GM12865 (cell line): Measurements from ENCODE around the gene KIF13A.

Experiments used
- DNase-seq: peaks from one replicate; pipeline ENCODE4 v3.0.0; 2010; ENCODE audit warnings: low read depth
- H3K4me3 ChIP-seq: 2 replicates; pipeline ENCODE4 v1.5.1; 2011; ENCODE audit warnings: mild to moderate bottlenecking, low read depth, low read length, control low read depth
- TF ChIP-seq, protein P1 (sequence below): IDR thresholded peaks from 2 replicates; pipeline ENCODE4 v1.5.1; 2011; ENCODE audit warnings: low read length, control low read depth, low read depth, inconsistent platforms; ENCODE audit not compliant: insufficient read depth; ENCODE audit errors: missing control alignments

KIF13A gene

DNA sequence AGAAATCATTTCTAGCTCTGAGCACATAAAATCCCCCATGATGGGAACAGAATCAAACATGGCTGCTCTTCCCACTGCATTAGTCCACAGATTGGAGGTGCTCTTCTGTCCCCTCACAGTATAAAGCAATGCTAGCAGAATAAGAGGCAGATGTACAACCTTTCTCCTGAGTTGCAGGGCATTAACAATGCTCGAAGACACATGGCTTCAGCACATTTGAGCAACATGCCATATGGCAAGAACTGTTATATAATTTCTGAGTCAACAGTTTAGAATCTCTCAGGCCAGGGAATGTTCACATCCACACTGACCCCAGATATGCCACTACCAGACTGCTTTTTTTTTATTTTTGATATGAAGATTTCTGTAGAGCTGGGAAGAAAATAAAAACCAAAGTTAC is 119.6 kb downstream of the KIF13A start:
- no peak overlapping the region for H3K4me3 ChIP-seq
- no peak for DNase-seq
- TF ChIP-seq, protein P1, sequence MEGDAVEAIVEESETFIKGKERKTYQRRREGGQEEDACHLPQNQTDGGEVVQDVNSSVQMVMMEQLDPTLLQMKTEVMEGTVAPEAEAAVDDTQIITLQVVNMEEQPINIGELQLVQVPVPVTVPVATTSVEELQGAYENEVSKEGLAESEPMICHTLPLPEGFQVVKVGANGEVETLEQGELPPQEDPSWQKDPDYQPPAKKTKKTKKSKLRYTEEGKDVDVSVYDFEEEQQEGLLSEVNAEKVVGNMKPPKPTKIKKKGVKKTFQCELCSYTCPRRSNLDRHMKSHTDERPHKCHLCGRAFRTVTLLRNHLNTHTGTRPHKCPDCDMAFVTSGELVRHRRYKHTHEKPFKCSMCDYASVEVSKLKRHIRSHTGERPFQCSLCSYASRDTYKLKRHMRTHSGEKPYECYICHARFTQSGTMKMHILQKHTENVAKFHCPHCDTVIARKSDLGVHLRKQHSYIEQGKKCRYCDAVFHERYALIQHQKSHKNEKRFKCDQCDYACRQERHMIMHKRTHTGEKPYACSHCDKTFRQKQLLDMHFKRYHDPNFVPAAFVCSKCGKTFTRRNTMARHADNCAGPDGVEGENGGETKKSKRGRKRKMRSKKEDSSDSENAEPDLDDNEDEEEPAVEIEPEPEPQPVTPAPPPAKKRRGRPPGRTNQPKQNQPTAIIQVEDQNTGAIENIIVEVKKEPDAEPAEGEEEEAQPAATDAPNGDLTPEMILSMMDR: no peak

DNA sequence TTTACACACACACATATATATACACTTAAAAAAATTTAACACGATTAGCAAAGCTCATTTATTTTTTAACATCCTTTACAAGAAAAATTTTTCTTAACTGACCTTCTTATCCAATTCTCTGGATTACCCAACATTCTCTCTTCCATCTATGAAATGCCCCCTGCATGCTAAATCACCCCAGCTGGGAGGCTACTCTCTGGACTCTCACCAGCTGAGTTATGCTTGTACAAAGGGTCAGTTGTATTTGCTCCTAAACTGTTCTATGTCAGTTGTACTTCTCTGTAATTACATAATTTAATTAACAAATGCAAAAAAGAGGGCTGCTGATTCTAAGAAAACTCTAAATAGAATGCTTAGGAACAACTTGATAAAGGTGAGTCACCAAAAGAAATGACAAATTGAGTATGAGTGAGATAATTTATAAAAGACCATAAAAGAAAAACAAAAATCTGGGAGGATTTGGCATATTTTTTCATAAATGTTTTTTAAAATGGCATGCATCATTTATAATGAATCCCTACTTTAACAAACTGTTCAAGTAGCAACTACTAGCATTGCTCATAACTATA is 120.5 kb downstream of the KIF13A start:
- TF ChIP-seq, protein P1: no peak
- DNase-seq: no peak
- no peak overlapping the region for H3K4me3 ChIP-seq

DNA sequence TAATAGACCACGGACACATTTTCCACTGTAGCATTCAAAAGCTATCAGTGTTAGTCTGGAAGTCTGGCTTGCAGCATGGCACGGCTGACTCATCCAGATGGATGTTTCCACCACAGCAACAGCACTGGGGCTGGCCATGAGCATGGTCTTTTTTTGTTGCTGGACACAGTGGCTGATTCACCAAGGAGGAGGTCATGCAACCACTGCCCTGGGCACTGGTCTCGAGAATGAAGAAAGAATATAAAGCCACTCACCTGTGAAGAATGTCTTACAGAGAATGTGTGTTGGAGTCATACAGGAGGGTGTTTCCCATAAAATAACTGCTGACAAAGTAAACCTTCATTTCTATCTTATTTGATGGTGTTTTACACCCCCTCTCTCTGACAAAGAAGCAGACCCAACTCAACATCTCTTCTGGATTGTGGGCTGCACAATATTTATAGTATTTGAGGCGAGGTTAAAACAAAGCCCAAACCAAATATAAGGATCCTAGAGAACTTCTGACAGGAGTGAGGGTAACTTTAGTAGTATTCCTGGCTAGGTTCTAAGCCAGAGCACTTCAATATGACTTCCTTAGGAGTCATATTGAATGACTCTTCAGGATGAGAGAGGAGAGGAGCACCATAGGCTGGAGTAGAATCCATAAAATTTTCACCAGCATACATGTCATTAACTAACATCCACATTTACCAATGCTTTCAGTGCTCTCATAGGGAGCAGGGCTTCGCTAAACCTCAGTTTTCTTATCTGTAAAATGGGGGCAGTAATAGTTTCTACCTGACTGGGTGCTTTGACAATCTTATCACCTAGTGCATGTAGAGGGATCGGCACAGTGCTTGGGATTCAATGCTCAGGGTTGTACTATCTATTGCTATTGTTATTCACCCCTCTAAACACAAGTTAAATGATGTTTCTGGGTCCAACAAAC is 121.4 kb downstream of the KIF13A start:
- TF ChIP-seq, protein P1: no peak
- H3K4me3 ChIP-seq: no peak overlapping the region
- no peak for DNase-seq

DNA sequence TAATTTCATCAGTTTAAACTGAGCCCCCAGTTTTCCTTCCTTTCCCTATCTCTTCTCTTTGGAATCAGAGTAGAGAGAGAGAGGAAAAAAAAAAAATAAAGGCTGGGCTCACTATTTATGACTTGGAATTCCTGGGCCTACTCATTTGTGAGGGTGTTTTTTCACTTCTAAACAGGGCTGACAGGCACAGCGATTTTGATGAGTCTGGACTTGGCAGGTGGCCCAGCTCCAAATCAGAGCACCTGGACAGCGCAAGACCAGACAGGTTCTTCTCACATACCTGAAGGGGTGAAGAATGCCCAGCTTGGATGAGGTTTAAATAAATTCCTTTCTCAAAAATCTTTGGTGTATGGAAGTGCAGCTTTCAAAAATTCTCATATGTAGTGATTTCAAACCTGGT is 122.2 kb downstream of the KIF13A start:
- DNase-seq: no peak
- TF ChIP-seq, protein P1: no peak
- H3K4me3 ChIP-seq: no peak overlapping the region

DNA sequence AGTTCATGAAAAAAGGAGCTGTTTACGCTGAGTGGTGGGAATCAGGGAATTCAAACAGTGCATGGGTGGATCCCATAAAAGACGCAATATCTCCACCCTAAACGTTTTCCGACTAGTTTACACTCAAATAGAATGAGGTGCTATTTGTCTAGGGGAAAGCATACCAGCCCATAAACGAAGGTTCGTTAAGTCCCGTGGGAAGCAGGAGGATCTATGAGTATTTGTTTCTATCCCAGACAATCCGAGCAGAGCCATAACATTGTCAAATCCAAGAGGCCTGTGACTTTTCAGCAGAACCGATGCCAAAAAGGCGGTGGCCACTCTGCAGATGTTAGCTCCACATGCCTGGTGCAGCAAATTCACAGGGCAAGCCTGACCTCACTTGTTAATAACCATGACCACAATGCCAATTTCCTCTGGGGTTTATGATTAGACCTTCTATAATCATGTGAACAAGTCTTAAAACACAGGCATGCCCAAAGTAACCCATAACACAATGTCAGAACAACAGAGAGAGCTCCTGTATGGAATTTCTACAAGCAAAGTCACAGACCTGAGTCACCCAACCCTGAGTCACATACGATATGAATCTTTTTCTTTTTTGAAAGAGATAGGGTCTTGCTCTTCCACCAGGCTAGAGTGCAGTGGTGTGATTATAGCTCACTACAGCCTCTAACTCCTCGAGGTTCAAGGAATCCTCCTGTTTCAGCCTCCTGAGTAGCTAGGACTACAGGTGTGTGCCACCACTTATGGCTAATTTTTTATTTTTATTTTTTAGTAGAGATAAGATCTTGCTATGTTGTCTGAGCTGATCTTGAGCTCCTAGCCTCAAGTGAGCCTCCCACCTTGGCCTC is 123.3 kb downstream of the KIF13A start:
- TF ChIP-seq, protein P1: no peak
- H3K4me3 ChIP-seq: no peak overlapping the region
- DNase-seq: no peak

DNA sequence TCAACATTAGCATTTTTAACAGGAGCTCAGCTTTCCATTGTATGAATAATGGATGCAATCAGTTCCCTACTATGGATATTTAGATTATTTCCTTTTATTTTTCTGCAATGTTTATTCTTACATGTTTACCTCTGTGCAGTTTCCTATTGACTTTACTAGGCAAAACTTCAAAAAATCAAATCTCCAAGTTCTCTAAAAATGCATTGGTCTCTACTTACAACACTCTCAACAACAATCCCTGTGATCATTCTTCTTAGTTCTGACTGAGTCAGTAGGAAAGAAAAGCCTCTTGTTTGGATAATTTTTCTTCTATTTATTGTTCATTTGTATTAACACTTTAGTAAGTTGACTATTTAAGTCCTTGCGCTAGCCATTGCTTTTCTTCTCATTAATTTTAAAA is 126.1 kb downstream of the KIF13A start:
- DNase-seq: no peak
- TF ChIP-seq, protein P1: no peak
- H3K4me3 ChIP-seq: no peak overlapping the region
